SU-DHL-6 (cell line): ENCODE results near the gene ARVCF.

Experiments
- H2AFZ ChIP-seq: fragments of 200-600 bp; sonication (generic); 2 replicates; pipeline ENCODE4 v1.6.1; 2014; ENCODE audit warnings: low read depth, mild to moderate bottlenecking, moderate library complexity, mixed read lengths, antibody characterized with exemption, low read length; ENCODE audit not compliant: severe bottlenecking
- H3F3A ChIP-seq: fragments of 200-600 bp; shearing (Covaris generic); 2 replicates; pipeline ENCODE4 v1.6.0; 2016; ENCODE audit warnings: antibody characterized with exemption, mild to moderate bottlenecking; ENCODE audit not compliant: insufficient read depth
- H3K27ac ChIP-seq: fragments of 200-600 bp; sonication (generic); 2 replicates; pipeline ENCODE4 v1.5.1; 2016; ENCODE audit warnings: low read depth, mild to moderate bottlenecking, low read length, moderate library complexity, mixed read lengths
- H3K27me3 ChIP-seq: fragments of 200-600 bp; sonication (generic), shearing (Covaris generic); 2 replicates; pipeline ENCODE4 v1.6.0; 2014; ENCODE audit warnings: mild to moderate bottlenecking, low read length
- H3K36me3 ChIP-seq: fragments of 200-600 bp; sonication (generic); 2 replicates; pipeline ENCODE4 v1.6.1; 2014; ENCODE audit warnings: mild to moderate bottlenecking, low read length, mixed read lengths
- H3K4me2 ChIP-seq: fragments of 300-600, 200-600 bp; shearing (Covaris generic), sonication (generic); 2 replicates; pipeline ENCODE4 v1.6.0; 2014; ENCODE audit warnings: low read length, low read depth, mild to moderate bottlenecking; ENCODE audit not compliant: poor library complexity, severe bottlenecking
- H3K4me3 ChIP-seq: fragments of 200-600 bp; sonication (generic); 2 replicates; pipeline ENCODE4 v1.5.1; 2014; ENCODE audit warnings: antibody characterized with exemption, low read length, mild to moderate bottlenecking, mixed read lengths; ENCODE audit not compliant: insufficient read depth, poor library complexity, severe bottlenecking
- H3K79me2 ChIP-seq: fragments of 200-600 bp; sonication (generic); 2 replicates; pipeline ENCODE4 v1.6.1; 2014; ENCODE audit warnings: mild to moderate bottlenecking, low read length, moderate library complexity; ENCODE audit not compliant: insufficient read depth
- H3K9ac ChIP-seq: fragments of 200-600 bp; sonication (generic); 2 replicates; pipeline ENCODE4 v1.7.0; 2014; ENCODE audit warnings: mild to moderate bottlenecking, low read length
- H3K9me2 ChIP-seq: fragments of 200-600 bp; sonication (generic); replicated peaks from 2 replicates; pipeline ENCODE4 v1.6.1; 2014; ENCODE audit warnings: low read length; ENCODE audit not compliant: insufficient read depth
- H3K9me3 ChIP-seq: fragments of 200-600 bp; sonication (generic); 2 replicates; pipeline ENCODE4 v1.6.1; 2014; ENCODE audit warnings: low read length, mixed read lengths; ENCODE audit not compliant: insufficient read depth
- H4K20me1 ChIP-seq: fragments of 200-600 bp; sonication (generic); 2 replicates; pipeline ENCODE4 v1.6.1; 2014; ENCODE audit warnings: low read depth, mild to moderate bottlenecking, antibody characterized with exemption, low read length, moderate library complexity, mixed read lengths
- CTCF ChIP-seq: fragments of 200-600 bp; sonication (generic); IDR thresholded peaks from one replicate; pipeline ENCODE4 v1.5.1; 2017; ENCODE audit warnings: antibody characterized with exemption, mild to moderate bottlenecking, low read length, moderate library complexity; ENCODE audit not compliant: insufficient read depth, poor library complexity, severe bottlenecking
- EZH2phosphoT487 ChIP-seq: fragments of 200-600 bp; sonication (generic), shearing (Covaris generic); conservative IDR thresholded peaks from 2 replicates; pipeline ENCODE4 v1.6.1; 2018; ENCODE audit warnings: mild to moderate bottlenecking, antibody characterized with exemption, low read length, moderate library complexity, mixed read lengths

Gene ARVCF

GRCh38 chr22:20022978-20023613, 6.5 kb upstream of the ARVCF start:
- H3K27me3 ChIP-seq, result no peaks in the 10 kb centered on the region
- H3K9me2 ChIP-seq, result no peaks in the 10 kb centered on the region
- H2AFZ ChIP-seq, result no peak overlapping the region
- no peaks in the 10 kb centered on the region for H4K20me1 ChIP-seq
- no peaks in the 10 kb centered on the region for H3K9me3 ChIP-seq
- no peaks in the 10 kb centered on the region for H3K36me3 ChIP-seq
- no peak overlapping the region for H3K4me2 ChIP-seq
- no peaks in the 10 kb centered on the region for H3F3A ChIP-seq
- H3K9ac ChIP-seq, result no peak overlapping the region
- H3K27ac ChIP-seq, result no peak overlapping the region
- no peak overlapping the region for H3K4me3 ChIP-seq
- peaks cover 9% of the 10 kb centered on the region; the same call in 1 of the 2 replicates for H3K79me2 ChIP-seq
- no peak for TF ChIP-seq CTCF
- TF ChIP-seq EZH2phosphoT487, result no peak

- H3F3A ChIP-seq, result no peaks in the 10 kb centered on the region
- peaks cover 9% of the 10 kb centered on the region; the same call in 1 of the 2 replicates for H3K79me2 ChIP-seq
- H3K27ac ChIP-seq, result no peak overlapping the region
- H2AFZ ChIP-seq, result no peak overlapping the region
- peak overlapping the region; percentile 74 for H3K4me2 ChIP-seq
- no peaks in the 10 kb centered on the region for H3K36me3 ChIP-seq
- H3K9me3 ChIP-seq, result no peaks in the 10 kb centered on the region
- peak overlapping the region; percentile 85; the same call in 1 of the 2 replicates for H3K9ac ChIP-seq
- TF ChIP-seq CTCF (no peak), EZH2phosphoT487 (no peak)
- H4K20me1 ChIP-seq, result no peaks in the 10 kb centered on the region
- H3K9me2 ChIP-seq, result no peaks in the 10 kb centered on the region
- H3K27me3 ChIP-seq, result no peaks in the 10 kb centered on the region
- H3K4me3 ChIP-seq, result no peak overlapping the region
Measured at GRCh38 chr22:20022231-20022977, 5.8 kb upstream of the ARVCF start.

GRCh38 chr22:20021196-20022181, 4.9 kb upstream of the ARVCF start:
- Histone ChIP-seq H2AFZ (peak overlapping the region; percentile 64), H3K4me2 (peak overlapping the region; percentile 74), H3K79me2 (peaks cover 9% of the 10 kb centered on the region; the same call in 1 of the 2 replicates), H3K9me3 (no peaks in the 10 kb centered on the region), H4K20me1 (no peaks in the 10 kb centered on the region), H3K9me2 (no peaks in the 10 kb centered on the region), H3K36me3 (no peaks in the 10 kb centered on the region), H3K27ac (no peak overlapping the region), H3K4me3 (peak overlapping the region; percentile 85), H3K27me3 (no peaks in the 10 kb centered on the region), H3K9ac (peak overlapping the region; percentile 85), H3F3A (no peaks in the 10 kb centered on the region)
- TF ChIP-seq EZH2phosphoT487, result no peak
- TF ChIP-seq CTCF, result no peak
